Fibroblast of the aortic adventitia (primary cell): ENCODE data around the gene WDR7. TPM values are rescaled to one million over a fixed set of nuclear protein-coding genes. Genes with fewer than 3 reads are reported as not detected.

ENCODE experiments used
- DNase-seq: peaks from one replicate; pipeline ENCODE4 v3.0.0-alpha.2; 2010; ENCODE audit warnings: low read depth
- H3K4me3 ChIP-seq: 2 replicates; pipeline ENCODE4 v1.5.1; 2011; ENCODE audit warnings: low read depth, mild to moderate bottlenecking, control low read depth, low read length, moderate library complexity
- total RNA-seq: library from RNA; depleted of rRNA; stranded (reverse); fragments of >200 nt; gene quantifications from 2 replicates; pipeline ENCODE4 v1.2.3, GENCODE V29; 2012; ENCODE audit warnings: low replicate concordance
- TF ChIP-seq, protein P1 (sequence below): IDR thresholded peaks from 2 replicates; pipeline ENCODE4 v1.5.1; 2011; ENCODE audit warnings: mild to moderate bottlenecking, low read length, control low read depth, inconsistent platforms; ENCODE audit not compliant: insufficient read depth

WDR7 gene
- total RNA-seq, 1 donor: 24.0 TPM

DNA sequence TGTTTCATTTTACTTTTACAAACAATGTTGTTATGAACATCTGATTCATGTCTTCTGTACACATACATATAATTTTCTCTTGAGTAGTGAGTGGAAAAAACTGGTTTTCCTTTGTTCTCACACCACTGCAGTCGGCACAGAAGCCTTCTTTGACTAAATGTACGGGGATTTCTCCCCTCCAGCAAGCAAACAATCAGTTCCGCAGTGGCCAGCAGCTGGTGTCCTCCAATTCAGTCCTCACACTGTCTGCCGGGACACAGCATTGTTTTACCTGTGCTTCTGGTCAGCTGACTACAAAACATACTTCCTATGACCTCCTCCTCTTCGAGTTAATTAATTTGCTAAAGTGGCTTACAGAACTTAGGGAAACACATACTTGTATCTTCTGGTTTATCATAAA lies 202.8 kb downstream of the WDR7 start:
- TF ChIP-seq, protein P1, sequence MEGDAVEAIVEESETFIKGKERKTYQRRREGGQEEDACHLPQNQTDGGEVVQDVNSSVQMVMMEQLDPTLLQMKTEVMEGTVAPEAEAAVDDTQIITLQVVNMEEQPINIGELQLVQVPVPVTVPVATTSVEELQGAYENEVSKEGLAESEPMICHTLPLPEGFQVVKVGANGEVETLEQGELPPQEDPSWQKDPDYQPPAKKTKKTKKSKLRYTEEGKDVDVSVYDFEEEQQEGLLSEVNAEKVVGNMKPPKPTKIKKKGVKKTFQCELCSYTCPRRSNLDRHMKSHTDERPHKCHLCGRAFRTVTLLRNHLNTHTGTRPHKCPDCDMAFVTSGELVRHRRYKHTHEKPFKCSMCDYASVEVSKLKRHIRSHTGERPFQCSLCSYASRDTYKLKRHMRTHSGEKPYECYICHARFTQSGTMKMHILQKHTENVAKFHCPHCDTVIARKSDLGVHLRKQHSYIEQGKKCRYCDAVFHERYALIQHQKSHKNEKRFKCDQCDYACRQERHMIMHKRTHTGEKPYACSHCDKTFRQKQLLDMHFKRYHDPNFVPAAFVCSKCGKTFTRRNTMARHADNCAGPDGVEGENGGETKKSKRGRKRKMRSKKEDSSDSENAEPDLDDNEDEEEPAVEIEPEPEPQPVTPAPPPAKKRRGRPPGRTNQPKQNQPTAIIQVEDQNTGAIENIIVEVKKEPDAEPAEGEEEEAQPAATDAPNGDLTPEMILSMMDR: no peak
- H3K4me3 ChIP-seq: no peak overlapping the region
- DNase-seq: no peak

DNA sequence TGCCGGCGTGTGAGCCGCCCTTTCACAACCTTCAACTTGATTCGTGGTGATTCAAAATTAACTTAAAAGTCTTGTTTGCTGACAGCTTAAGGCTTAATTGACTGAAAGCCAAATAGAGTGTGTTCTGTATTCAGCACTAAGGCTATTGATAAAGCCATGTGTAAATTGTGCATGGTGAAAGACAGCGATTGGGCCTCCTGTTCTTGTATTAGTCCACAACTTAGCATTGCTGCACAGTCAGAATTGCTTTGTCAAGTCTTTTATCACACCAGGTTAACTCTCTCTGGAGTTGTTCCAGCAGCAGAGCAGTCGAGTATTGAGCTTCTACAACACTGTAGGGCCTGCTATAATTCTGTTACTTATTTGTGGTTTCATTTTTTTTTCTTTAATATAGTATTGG lies 210.1 kb downstream of the WDR7 start:
- DNase-seq: no peak
- TF ChIP-seq, protein P1: no peak
- H3K4me3 ChIP-seq: no peak overlapping the region

DNA sequence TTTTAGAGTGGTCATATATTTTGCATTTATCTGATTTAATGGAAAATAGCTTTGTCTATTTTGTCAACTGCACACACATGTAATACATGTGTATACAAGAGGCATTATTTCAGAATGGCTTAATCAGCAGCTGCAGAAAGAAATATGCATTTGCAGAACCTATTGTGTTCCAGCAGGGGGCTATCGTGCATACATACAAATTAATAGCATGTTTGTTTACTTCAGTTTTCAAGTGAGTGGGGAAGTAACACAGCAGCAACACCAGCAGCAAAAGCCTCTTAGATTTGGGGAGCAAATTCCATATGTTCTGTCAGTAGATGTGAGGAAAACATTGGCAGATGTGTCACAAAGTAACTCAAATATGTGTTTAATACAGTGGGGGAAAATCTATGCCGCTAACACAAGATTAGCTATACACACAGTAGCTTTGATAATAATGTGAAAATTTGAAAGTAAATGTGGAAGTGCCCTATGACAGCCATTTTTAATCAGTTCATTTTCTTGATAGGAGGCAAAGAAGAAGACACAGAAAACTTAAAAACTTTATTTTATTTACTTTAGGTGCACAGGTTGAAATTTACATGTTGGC lies 218.1 kb downstream of the WDR7 start:
- TF ChIP-seq, protein P1: peak; percentile 71
- peak; percentile 60 for DNase-seq

DNA sequence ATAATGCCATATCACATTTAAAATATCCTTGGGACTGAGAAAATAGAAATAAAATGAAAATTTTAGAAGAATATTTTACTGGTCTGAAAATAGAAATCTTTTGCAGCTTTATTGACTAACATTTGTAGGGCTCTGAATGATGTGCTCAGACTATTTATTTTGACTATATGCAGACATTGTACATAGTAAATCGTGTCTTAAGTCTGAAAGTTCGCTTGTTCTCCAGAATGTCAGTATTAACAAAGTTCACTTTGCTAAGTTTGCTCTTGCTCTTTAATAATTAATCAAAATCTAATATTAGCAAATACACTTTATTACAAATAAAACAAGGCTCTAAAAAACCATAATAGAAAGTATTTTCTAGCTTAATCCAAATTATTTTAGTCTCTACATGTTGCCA lies 219.8 kb downstream of the WDR7 start:
- no peak overlapping the region for H3K4me3 ChIP-seq
- TF ChIP-seq, protein P1: no peak
- no peak for DNase-seq

More for the DNA sequence above, 218.1 kb downstream of the WDR7 start:
- no peak overlapping the region for H3K4me3 ChIP-seq

DNA sequence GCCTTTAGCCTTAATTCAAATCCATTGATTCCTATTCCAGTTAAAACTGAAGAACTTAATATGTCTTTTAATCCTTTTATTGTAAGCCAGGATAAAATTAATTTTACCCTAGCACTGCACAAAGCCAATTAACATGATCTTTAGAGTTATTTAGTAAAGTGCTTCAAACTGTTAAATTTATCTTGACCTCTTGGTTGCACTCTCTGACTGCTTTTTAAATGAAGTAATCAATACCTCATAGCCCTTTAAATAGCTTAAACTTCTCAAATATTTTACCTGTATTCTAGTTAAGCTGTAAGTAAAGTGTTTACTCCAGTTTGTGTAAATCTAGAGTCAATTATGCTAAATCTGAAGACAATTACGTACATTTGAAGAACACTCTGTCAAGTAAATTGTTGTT lies 221.0 kb downstream of the WDR7 start:
- TF ChIP-seq, protein P1: no peak
- H3K4me3 ChIP-seq: no peak overlapping the region
- no peak for DNase-seq

DNA sequence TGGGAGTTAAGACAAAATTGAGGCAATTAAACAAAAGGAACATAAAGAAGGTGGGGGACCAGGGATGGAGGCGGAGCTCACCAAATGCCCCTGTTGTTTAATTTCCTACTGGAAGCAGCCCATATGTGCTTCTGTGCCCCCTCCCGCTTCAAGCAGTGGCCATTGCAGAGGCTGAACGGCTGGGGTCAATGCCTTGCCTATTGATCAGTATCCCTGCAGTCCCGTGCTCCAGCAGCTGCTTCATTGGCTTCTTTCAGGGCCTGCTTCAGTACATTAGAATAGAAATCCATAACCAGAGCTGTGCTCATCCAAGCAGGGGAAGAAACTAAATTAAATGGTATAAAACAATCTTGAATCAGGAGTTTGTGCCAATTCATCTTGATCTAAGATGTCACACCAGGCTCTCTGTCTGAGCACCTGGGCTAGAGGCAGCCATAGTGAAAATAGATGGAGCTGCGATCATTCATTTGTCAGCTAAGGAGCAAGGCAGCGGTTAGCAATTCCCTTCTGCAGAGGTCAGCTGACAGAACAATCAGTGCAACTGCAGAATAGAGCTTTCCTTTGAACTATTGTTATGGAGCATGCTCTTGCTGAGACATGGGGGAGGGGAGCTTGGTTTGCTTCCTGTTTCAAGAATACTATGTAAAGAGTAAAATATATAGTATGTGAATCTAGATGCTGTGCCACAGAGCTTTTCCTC lies 222.4 kb downstream of the WDR7 start:
- H3K4me3 ChIP-seq: no peak overlapping the region
- no peak for DNase-seq
- TF ChIP-seq, protein P1: no peak
